ENCODE measurements around the gene IRF1.

IRF1 gene

GRCh38 chr5:132473668-132474067, 16.9 kb downstream of the IRF1 start:
- DNase-seq, result no peak

- no peak for DNase-seq
Measured at GRCh38 chr5:132473019-132473531, 17.5 kb downstream of the IRF1 start.

GRCh38 chr5:132472431-132472830, 18.1 kb downstream of the IRF1 start:
- DNase-seq, result no peak

GRCh38 chr5:132471944-132472343, 18.6 kb downstream of the IRF1 start:
- no peak for DNase-seq

- no peak for DNase-seq
Measured at GRCh38 chr5:132471151-132471907, 19.2 kb downstream of the IRF1 start.

- DNase-seq, result no peak
Measured at GRCh38 chr5:132470596-132470995, 20.0 kb downstream of the IRF1 start.

GRCh38 chr5:132470010-132470392, 20.6 kb downstream of the IRF1 start:
- no peak for DNase-seq

- no peak for DNase-seq
Measured at GRCh38 chr5:132469380-132470009, 21.1 kb downstream of the IRF1 start.

GRCh38 chr5:132468656-132469379, 21.8 kb downstream of the IRF1 start:
- DNase-seq, result no peak

- DNase-seq, result no peak
Measured at GRCh38 chr5:132467287-132467984, 23.1 kb downstream of the IRF1 start.

GRCh38 chr5:132466433-132467286, 23.9 kb downstream of the IRF1 start:
- DNase-seq, result no peak

- no peak for DNase-seq
Measured at GRCh38 chr5:132465059-132465707, 25.4 kb downstream of the IRF1 start.

- no peak for DNase-seq
Measured at GRCh38 chr5:132464156-132464939, 26.2 kb downstream of the IRF1 start.

GRCh38 chr5:132463811-132464155, 26.8 kb downstream of the IRF1 start:
- no peak for DNase-seq

GRCh38 chr5:132462856-132463745, 27.5 kb downstream of the IRF1 start:
- DNase-seq, result no peak

GRCh38 chr5:132462333-132462732, 28.2 kb downstream of the IRF1 start:
- DNase-seq, result no peak

GRCh38 chr5:132461569-132462070, 29.0 kb downstream of the IRF1 start:
- no peak for DNase-seq

GRCh38 chr5:132460846-132461568, 29.6 kb downstream of the IRF1 start:
- no peak for DNase-seq

Data from NCI-H526 (cell line).